ENCODE data around the gene GRM7.

GRCh38 chr3:7038394-7038793, 177.5 kb downstream of the GRM7 start:
- TF ChIP-seq CTCF (IDR thresholded peaks at IDR 0.05) (no peak), POLR2A (IDR thresholded peaks at IDR 0.05) (no peak)

Data from adrenal gland (tissue), 5 donors.